ENCODE results near the gene ADCYAP1R1. TPM values are rescaled to one million over a fixed set of nuclear protein-coding genes. Genes with fewer than 3 reads are reported as not detected.

ADCYAP1R1 gene
- total and polyA plus RNA-seq, 8 donors: 0.87 to 2.4 (median 1.4) TPM

DNA sequence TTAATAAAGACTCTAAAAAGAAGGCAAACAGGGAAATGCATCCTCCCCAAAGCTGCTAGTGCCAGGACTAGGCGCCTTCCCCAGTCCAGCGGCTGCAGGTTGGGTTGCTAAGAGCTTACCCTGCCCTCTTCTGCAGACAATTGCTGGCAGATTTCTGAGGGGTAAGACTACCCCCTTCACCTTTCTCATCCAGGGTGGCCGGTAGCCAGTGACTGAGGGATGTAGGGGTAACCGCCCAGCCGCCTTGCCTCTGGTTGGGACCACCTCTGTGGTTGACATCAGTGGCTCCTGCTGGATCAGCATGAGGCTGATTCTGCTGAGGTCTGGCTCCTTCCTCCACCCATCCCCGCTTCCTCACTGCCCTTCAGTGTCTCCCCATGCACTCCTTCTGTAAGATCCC lies 71.2 kb downstream of the ADCYAP1R1 start:
- H3K4me3 ChIP-seq: no peak overlapping the region
- intact Hi-C loops (cut with DNase I): loop anchor here in 1 of 2 donors (5.0 to 10.0 kb wide), 2 partner anchors 136 to 319 kb away; no protein-coding TSS in a partner anchor
- no peak overlapping the region for H3K27ac ChIP-seq
- H3K27me3 ChIP-seq: no peaks in the 10 kb centered on the region
- H3K4me1 ChIP-seq: peaks cover 0 to 8% of the 10 kb centered on the region in 2 donors
- no peak for ATAC-seq
- TF ChIP-seq, protein P1, sequence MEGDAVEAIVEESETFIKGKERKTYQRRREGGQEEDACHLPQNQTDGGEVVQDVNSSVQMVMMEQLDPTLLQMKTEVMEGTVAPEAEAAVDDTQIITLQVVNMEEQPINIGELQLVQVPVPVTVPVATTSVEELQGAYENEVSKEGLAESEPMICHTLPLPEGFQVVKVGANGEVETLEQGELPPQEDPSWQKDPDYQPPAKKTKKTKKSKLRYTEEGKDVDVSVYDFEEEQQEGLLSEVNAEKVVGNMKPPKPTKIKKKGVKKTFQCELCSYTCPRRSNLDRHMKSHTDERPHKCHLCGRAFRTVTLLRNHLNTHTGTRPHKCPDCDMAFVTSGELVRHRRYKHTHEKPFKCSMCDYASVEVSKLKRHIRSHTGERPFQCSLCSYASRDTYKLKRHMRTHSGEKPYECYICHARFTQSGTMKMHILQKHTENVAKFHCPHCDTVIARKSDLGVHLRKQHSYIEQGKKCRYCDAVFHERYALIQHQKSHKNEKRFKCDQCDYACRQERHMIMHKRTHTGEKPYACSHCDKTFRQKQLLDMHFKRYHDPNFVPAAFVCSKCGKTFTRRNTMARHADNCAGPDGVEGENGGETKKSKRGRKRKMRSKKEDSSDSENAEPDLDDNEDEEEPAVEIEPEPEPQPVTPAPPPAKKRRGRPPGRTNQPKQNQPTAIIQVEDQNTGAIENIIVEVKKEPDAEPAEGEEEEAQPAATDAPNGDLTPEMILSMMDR (IDR thresholded peaks at IDR 0.05): no peak
- DNase-seq: no peak
- no peaks in the 10 kb centered on the region for H3K36me3 ChIP-seq
- no peaks in the 10 kb centered on the region for H3K9me3 ChIP-seq

DNA sequence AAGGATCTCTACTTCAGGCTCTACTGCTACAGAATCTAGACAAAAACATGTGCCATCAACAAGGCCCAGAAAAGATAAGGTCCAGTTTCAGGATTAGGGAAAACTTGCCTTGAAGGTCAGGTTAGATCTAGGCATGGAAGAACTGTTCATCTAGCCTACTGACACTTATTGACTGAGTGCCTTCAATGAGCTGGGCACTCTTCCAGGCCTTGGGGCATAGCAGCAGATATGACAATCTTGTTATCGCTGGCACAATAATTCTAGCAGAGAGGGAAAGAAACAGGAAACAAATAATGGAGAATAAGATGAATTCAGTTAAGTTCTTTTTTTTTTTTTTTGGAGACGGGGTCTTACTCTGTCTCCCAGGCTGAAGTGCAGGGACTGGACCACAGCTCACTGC lies 71.6 kb downstream of the ADCYAP1R1 start:
- no peak for DNase-seq
- intact Hi-C loops (cut with DNase I): loop anchor here in 1 of 2 donors (5.0 to 10.0 kb wide), 2 partner anchors 136 to 319 kb away; no protein-coding TSS in a partner anchor
- no peaks in the 10 kb centered on the region for H3K9me3 ChIP-seq
- TF ChIP-seq, protein P1 (IDR thresholded peaks at IDR 0.05): no peak
- H3K4me3 ChIP-seq: no peak overlapping the region
- H3K36me3 ChIP-seq: no peaks in the 10 kb centered on the region
- H3K27ac ChIP-seq: no peak overlapping the region
- no peak for ATAC-seq
- H3K27me3 ChIP-seq: no peaks in the 10 kb centered on the region
- peaks cover 0 to 8% of the 10 kb centered on the region in 2 donors for H3K4me1 ChIP-seq

- Histone ChIP-seq H3K9me3 (no peaks in the 10 kb centered on the region), H3K27me3 (no peaks in the 10 kb centered on the region), H3K27ac (no peak overlapping the region), H3K4me3 (no peak overlapping the region), H3K4me1 (peaks cover 0 to 8% of the 10 kb centered on the region in 2 donors), H3K36me3 (no peaks in the 10 kb centered on the region)
- intact Hi-C loops (cut with DNase I): loop anchor here in 1 of 2 donors (10.0 kb wide), 1 partner anchor 320 kb away; no protein-coding TSS in a partner anchor
- TF ChIP-seq, protein P1 (IDR thresholded peaks at IDR 0.05): no peak
- no peak for DNase-seq
- no peak for ATAC-seq
These were observed 73.1 kb downstream of the ADCYAP1R1 start for GRCh38 chr7:31125171-31125570.

DNA sequence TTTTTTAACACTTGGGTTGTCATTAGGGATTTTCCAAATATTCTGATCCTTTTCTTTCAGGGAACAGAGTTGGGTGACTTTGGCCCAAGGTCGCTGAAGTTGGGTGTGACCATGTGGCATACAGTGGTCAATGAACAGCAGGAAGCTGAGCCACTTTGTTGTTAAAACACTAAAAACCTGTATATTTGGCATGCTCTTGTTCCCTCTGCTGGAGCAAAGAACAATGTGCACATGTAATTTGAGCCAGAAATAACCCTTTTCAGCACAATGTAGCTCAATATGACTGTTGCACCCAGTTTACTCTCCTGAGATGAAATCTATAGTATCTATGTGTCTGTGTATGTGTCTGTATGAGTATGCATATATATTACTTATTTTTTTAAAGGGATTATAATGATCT lies 74.9 kb downstream of the ADCYAP1R1 start:
- DNase-seq (peak in 1 of 4 donors; percentile 26), ATAC-seq (no peak)
- intact Hi-C loops (cut with DNase I): loop anchor here in 1 of 2 donors (10.0 kb wide), 1 partner anchor 322 kb away; no protein-coding TSS in a partner anchor
- H3K4me1 ChIP-seq: peaks cover 0 to 8% of the 10 kb centered on the region in 2 donors
- H3K36me3 ChIP-seq: no peaks in the 10 kb centered on the region
- no peaks in the 10 kb centered on the region for H3K27me3 ChIP-seq
- no peaks in the 10 kb centered on the region for H3K9me3 ChIP-seq
- no peak overlapping the region for H3K27ac ChIP-seq
- H3K4me3 ChIP-seq: no peak overlapping the region
- TF ChIP-seq, protein P1 (IDR thresholded peaks at IDR 0.05): no peak

GRCh38 chr7:31129067-31129466 lies 77.0 kb downstream of the ADCYAP1R1 start:
- Histone ChIP-seq H3K36me3 (no peaks in the 10 kb centered on the region), H3K4me1 (no peaks in the 10 kb centered on the region), H3K4me3 (no peak overlapping the region), H3K27me3 (no peaks in the 10 kb centered on the region), H3K27ac (no peak overlapping the region), H3K9me3 (no peaks in the 10 kb centered on the region)
- intact Hi-C loops (cut with DNase I): loop anchor here in 1 of 2 donors (10.0 kb wide), 1 partner anchor 324 kb away; no protein-coding TSS in a partner anchor
- DNase-seq: no peak
- no peak for ATAC-seq
- TF ChIP-seq, protein P1 (IDR thresholded peaks at IDR 0.05): no peak
